Adrenal gland (tissue), 5 donors: ENCODE results near the gene CSNK1E.

ENCODE experiments used
- CTCF ChIP-seq, 6 experiments: fragments of 450-650 bp in 4 of 6; fragments of 200-600 bp in 2 of 6; sonication (generic) in 1 of 6; IDR thresholded peaks; 1 replicate in 5 of 6; 2 replicates in 1 of 6; pipeline versions ENCODE4 v1.5.1 to v1.8.0; 2016 to 2021; ENCODE audit warnings: antibody characterized with exemption in 6 of 6, mild to moderate bottlenecking in 2 of 6, moderate library complexity in 1 of 6
- POLR2A ChIP-seq, 2 donors: fragments of 450-650 bp; IDR thresholded peaks; one replicate each; pipeline ENCODE4 v1.6.1; 2017; ENCODE audit warnings: antibody characterized with exemption in 2 of 2, mild to moderate bottlenecking in 2 of 2, moderate library complexity in 1 of 2
- donor health status: DM: no; HTN: no; CAD: no.

DNA sequence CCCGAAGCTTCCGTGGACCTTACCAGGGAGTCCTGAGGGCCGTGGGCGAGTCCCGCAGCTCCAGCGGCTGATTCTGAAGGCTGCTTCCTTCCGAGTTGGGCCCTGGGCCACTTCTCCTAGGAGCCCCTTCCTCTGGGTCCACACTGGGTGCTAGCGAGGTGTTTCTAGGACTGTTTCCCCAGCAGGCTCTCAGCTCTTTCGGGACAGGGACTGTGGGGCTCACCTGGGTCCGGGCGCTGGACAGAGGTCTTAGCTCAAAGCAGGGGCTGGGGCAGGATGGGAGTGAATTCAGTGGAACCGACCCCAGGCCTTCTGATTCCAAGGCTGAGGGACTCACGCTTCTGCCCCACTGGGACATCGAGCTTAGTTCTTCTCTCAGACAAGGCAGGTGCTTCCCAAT, 29.3 kb upstream of the CSNK1E start:
- TF ChIP-seq POLR2A (IDR thresholded peaks at IDR 0.05) (no peak), CTCF (IDR thresholded peaks at IDR 0.05) (no peak)
